NOMO-1 (cell line): ENCODE data around the gene DAAM1.

ENCODE experiments used
- DNase-seq, 2 experiments: peaks; one replicate each; lab custom pipeline; 2025; ENCODE audit not compliant: unreplicated experiment in 2 of 2; lab: John Stamatoyannopoulos, UW

The DAAM1 gene

GRCh38 chr14:59187118-59187517 is 1.3 kb upstream of the DAAM1 start:
- no peak for DNase-seq

GRCh38 chr14:59187802-59188460 is 536 bp upstream of the DAAM1 start:
- peak; percentile 48 to 52 for DNase-seq

GRCh38 chr14:59189091-59189785 is 771 bp downstream of the DAAM1 start:
- DNase-seq = peak; percentile 16 to 28

DNA sequence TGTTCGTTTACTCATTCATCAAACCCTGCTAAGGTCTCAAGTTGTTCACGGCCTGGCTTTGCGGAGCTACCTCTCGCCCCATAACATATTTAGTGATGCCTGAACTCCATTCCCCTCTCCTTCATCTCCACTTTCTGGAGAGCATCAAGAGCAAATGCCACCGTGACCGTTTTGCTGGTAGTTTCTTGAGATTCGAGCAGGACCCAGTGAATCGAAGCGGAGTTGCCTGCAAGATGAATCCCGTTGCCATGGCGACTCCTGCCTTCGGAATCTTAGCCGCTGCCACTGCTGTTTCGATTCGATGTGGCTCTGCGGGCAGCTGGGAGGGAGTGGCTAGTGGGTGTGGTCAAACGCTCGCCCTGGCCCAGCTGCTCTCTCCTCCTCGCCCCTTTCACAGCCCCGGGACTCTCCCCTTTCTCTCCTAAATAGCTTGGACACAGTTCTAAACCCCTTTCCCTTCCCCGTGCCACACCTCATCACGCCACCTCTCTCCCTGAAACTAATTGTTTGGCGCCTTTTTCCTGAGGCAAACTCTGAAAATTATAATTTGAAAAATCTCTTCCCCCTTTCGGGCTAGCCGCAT is 1.4 kb downstream of the DAAM1 start:
- peak; percentile 52 to 64 for DNase-seq

DNA sequence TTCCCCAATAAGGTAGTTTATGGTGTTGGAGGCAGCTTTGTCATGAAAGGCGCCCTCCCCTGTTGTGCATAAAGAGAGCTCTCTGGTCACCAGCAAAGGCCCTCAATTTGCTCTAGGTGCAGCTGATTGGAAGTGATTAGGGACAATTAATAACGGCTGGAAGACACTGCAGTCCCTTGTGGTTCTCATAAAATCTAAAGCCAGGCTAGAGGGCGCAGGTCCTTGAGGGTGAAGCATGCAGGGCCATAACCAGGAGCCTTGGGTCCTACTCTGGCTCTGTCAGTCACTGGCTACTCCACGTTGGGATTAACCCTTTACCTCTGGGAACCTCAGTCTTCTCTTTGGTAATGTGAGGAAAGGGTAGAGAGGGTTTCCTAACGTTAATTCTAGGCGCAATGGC is 1.9 kb downstream of the DAAM1 start:
- DNase-seq = peak in 1 of 2 experiments; percentile 36

GRCh38 chr14:59195912-59196311 is 7.4 kb downstream of the DAAM1 start:
- DNase-seq = no peak

- no peak for DNase-seq
Measured at GRCh38 chr14:59197695-59198262, 9.3 kb downstream of the DAAM1 start.

GRCh38 chr14:59199205-59199604 is 10.7 kb downstream of the DAAM1 start:
- no peak for DNase-seq

DNA sequence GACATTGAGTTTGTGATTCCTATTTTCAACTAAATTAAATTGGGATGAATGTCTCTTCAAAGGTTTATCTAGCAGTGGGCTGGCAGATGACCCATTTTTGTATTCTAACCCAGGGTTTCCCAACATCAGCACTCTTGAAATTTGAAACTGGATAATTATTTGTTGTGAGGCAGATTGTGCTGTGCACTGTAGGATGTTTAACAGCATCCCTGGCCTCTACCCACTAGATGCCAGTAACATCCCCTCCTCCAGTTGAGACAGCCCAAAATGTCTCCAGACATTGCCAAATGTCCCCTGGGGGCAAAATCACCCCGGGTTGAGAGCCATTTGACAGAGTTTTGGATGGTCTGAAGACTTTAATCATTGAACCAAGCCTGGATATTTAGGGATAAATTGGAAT is 11.1 kb downstream of the DAAM1 start:
- no peak for DNase-seq

DNA sequence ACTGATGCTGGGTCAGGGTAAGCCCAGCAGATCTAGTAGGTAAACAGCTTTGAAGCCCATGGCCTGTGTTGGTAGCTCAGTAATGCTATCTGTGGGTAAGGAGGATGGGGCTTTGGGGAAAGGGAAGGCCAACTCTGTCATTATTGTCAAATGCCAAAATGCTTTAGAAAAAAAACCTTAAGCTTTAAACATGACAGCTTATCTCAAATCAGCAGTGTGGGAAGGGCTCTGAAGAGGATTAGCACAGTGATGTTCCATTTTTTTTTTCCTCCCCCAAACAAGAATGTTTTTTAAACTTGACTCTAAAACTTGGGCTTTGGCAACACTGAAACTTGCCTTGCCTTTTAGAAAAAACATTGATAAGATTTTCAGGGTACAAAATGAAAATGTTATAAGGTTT is 11.7 kb downstream of the DAAM1 start:
- DNase-seq = no peak

DNA sequence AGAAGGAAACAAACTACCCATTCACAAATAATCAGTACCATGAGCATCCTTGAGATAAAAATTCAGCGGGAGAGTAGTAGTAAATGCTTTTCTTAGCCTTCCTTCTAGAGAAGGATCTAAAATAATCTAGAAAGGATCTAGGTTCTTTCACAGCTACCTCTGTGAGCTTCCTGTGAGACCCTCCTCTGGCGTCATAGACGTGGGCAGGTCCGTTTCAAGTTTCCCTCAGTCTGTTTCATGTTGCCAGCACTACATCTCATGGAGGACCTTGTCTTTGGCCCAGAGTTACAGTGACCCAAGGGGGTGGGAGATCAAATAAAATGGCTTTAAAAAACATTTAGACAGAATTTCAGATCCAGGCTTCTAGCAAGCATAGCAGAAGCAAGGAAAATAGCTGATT is 13.6 kb downstream of the DAAM1 start:
- no peak for DNase-seq

DNA sequence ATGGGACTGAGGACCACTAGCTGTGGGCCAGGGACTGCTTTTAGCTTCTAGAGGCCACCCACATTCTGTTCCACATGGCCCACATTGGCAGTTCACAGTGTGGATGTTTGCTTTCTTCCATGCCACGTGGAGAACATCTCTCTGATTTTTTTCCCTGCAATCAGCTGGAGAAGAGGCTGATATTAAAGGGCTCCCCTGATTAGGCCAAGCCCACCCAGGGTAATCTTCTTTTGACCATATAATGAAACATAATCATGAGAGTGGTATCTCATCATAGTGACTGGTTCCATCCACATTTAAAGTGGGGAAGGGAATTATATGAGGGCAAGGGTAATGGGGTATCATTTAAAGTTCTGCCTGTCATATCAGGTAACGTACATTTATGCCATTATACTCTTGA is 15.8 kb downstream of the DAAM1 start:
- no peak for DNase-seq

GRCh38 chr14:59206892-59207291 is 18.4 kb downstream of the DAAM1 start:
- no peak for DNase-seq

DNA sequence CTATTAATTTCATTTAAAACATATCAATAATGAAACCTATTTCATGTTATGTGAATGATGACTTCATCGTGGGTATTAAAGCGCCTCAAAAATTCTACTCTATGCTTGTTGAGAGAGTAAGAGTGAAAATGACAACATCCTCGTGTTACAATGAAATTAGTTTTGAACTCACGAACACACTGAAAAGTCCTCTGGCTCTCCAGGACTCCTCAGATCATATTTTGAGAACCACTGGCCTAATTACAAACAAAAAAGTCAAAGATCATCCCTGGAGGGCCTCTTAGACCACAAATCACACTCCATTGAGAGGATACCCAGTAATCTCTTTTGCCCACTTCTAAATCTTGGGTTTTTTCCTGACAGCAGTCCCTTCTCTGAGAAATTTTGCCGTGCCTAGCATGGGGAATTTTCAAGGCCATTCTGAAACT is 19.1 kb downstream of the DAAM1 start:
- no peak for DNase-seq

DNA sequence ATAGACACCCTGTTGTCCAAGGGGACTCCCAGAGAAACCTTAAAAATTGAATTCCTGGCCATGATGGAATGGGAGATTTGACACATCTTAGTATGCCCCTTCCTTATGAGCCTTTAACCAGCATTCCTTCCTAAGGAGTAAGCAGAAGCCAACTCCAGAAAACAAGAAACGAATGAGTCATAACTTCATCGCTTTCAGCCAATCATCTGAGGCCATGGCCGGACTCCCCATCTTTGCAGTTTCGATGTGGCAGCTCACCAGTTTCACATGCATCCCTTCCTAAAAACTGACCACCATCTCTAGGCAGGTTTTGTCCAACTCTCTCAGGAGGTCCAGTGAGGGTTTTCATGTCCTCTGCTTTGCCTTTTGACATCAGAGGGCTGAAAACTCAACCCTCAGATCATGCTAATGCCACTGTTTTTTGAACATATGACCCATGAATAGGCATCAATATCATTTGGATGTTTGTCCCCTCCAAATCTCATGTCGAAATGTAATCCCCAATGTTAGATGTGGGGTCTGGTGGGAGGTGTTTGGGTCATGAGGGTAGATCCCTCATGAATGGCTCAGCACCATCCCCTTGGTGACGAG is 19.9 kb downstream of the DAAM1 start:
- DNase-seq = no peak

DNA sequence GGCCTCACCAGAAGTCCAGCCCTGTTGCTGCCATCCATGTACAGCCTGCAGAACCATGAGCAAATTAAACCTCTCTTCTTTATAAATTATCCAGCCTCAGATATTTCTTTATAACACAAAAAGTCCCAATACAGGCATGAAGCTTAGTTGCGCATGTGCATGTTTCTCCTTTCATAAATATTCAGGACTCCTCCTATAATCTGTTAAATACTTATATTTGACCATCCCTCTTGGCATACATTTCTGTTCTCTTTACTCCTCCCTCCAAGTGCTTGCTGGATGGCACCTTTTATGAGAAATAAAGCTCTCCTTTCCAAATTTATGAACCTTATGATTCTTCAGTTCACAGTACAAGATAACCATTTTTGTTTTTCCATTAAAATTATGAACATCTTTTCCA is 20.5 kb downstream of the DAAM1 start:
- DNase-seq = no peak

DNA sequence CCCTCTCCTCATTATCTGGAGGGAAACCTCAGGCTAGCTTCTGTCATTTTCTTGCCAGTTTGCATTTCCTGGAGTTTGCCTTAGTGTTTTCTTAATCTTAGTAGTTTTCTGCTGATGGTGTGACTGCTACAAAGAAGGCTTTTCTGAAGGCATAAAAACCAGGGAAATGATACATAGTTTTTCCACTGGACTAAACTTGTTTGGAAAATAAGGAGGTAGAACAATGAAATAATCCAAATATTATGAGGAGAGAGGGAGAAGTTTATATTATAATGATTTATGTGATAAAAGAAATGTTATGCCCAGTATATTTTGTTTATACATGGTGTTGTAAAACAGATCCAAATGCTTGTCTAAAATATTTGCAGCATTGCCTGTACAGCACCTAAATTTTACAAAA is 22.2 kb downstream of the DAAM1 start:
- no peak for DNase-seq

DNA sequence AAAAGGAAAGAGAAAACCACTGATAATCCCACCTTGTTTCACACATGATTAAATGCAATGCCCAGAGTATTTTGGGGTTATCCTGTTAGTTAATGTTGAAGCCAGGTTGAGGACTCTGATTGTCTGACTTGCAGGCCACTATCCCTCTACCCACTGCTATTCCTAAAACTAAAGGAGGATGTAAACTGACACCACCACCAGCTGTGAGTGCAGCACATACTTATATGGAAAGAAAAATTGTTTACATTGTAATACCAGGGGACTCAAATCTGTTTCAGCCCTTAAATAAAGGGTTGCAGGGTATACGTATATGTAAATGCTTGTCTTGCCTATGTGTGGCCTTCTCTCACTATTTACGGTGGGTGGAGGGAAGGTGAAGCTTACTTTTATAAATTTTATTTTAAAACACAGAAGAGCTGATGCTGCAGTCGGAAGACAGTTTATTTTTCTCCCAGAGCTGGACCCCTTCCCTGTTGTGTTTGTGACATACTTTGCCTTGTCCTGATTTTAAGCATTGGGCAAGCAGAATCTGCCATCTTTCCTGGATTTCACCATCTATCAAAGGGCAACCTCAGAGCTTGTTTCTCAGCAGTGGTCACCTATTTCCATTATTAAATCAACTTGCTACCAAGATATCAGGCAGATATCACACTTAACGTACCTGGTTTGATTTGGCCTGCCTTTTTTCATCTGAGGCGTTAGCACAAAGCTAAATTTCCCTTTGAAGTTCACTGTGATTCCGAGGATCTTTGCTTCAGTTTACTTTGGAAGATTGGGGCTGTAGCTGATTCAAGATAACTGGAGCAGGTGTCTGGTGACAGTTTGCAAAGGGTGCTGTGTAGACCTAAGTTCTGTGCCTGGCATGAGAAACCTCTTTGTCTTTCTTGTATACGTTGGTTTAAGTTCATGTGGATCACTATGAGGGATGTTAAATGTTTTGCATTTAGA is 25.2 kb downstream of the DAAM1 start:
- no peak for DNase-seq

- DNase-seq = no peak
Measured at GRCh38 chr14:59214702-59215302, 26.3 kb downstream of the DAAM1 start.

GRCh38 chr14:59215322-59215721 is 26.9 kb downstream of the DAAM1 start:
- no peak for DNase-seq
